BLaER1 treated with 17β-estradiol and CSF1 and Interleukin-3, amounts not matched to agents 10 nM and 100 nM (cell line): ENCODE results near the gene OPHN1.
"Not testable (repeated sequence)": the region's sequence is repeated elsewhere in the genome, so short reads cannot be mapped to it uniquely, and the experiment has no call there.

Source experiments
- H3K27ac ChIP-seq, 11 experiments: shearing (Covaris generic); formaldehyde crosslinking; 2 replicates each; pipeline ENCODE4 v1.8.1; 2022
- H3K27me3 ChIP-seq, 11 experiments: shearing (Covaris generic); formaldehyde crosslinking; 2 replicates each; pipeline ENCODE4 v1.8.1; 2022
- H3K36me3 ChIP-seq, 11 experiments: shearing (Covaris generic); formaldehyde crosslinking; 2 replicates each; pipeline ENCODE4 v1.8.1; 2022
- H3K4me1 ChIP-seq, 10 experiments: shearing (Covaris generic); formaldehyde crosslinking; 2 replicates each; pipeline ENCODE4 v1.8.1; 2022
- H3K4me2 ChIP-seq, 11 experiments: shearing (Covaris generic); formaldehyde crosslinking; 2 replicates each; pipeline ENCODE4 v1.8.1; 2022
- H3K4me3 ChIP-seq, 10 experiments: shearing (Covaris generic); formaldehyde crosslinking; 2 replicates each; pipeline ENCODE4 v1.8.1; 2022
- H3K9ac ChIP-seq, 11 experiments: shearing (Covaris generic); formaldehyde crosslinking; 2 replicates each; pipeline ENCODE4 v1.8.1; 2022
- H3K9me3 ChIP-seq, 11 experiments: shearing (Covaris generic); formaldehyde crosslinking; replicated peaks in 1 of 11; 2 replicates each; pipeline ENCODE4 v1.8.1; 2022
- H4K20me1 ChIP-seq, 11 experiments: shearing (Covaris generic); formaldehyde crosslinking; 2 replicates each; pipeline ENCODE4 v1.8.1; 2022
- Cebpa-rat ChIP-seq, 11 experiments: shearing (Covaris generic); IDR thresholded peaks; 2 replicates each; pipeline ENCODE4 v1.8.1; 2022

Gene OPHN1

GRCh38 chrX:68086709-68087108 lies 346.6 kb downstream of the OPHN1 start:
- Histone ChIP-seq H3K27me3 (peaks cover 0 to 7% (median 0%) of the 10 kb centered on the region in 11 experiments; a peak in 1 of 22 replicates), H3K4me2 (peak overlapping the region in 1 of 11 experiments; percentile 58; a peak in 2 of 22 replicates), H3K9ac (no peak overlapping the region), H4K20me1 (no peaks in the 10 kb centered on the region), H3K36me3 (0 out of 22 replicates have a peak, but pooled peaks cover 0 to 4% (median 0%) of the 10 kb centered on the region in 11 experiments), H3K27ac (no peak overlapping the region), H3K9me3 (peaks cover 7 to 18% (median 11%) of the 10 kb centered on the region in 11 experiments), H3K4me3 (no peak overlapping the region), H3K4me1 (peaks cover 0 to 52% (median 20%) of the 10 kb centered on the region in 10 experiments; a peak in 12 of 20 replicates)
- no peak for TF ChIP-seq Cebpa-rat (IDR thresholded peaks at IDR 0.05)

DNA sequence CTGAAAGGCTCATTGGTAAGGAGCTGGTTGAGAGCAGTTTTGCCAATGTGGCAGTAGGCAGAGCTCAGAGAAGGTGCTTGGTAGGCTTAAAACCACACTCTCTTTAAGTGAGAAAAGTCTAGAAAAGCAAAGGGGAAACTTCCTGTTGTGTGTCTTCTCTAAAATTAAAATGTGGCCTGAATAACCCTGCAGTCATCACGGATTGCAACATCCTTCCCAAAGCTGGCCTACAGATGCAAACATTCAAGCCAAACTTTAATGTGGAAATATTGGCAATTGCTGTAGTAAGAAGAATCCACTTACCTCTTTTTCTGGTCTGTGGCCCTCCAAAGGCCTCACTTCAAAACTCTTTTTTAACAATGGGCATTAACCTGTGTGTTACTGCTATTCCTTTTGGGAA lies 348.5 kb downstream of the OPHN1 start:
- Histone ChIP-seq H3K4me2 (peak overlapping the region in 8 of 11 experiments; percentile 28 to 77 (median 62); a peak in 14 of 22 replicates), H3K9me3 (peaks cover 7 to 21% (median 12%) of the 10 kb centered on the region in 11 experiments), H3K9ac (peak overlapping the region in 2 of 11 experiments; percentile 13 to 39; a peak in 2 of 22 replicates), H3K4me3 (no peak overlapping the region), H4K20me1 (no peaks in the 10 kb centered on the region), H3K27ac (peak overlapping the region in 8 of 11 experiments; percentile 8 to 76 (median 60); a peak in 12 of 22 replicates), H3K27me3 (no peaks in the 10 kb centered on the region; a peak in 1 of 22 replicates), H3K36me3 (0 out of 22 replicates have a peak, but pooled peaks cover 0 to 4% (median 0%) of the 10 kb centered on the region in 11 experiments), H3K4me1 (peaks cover 0 to 44% (median 16%) of the 10 kb centered on the region in 10 experiments; a peak in 12 of 20 replicates)
- peak in 6 of 11 experiments; percentile 35 to 93 (median 64); a peak in 7 of 22 replicates for TF ChIP-seq Cebpa-rat (IDR thresholded peaks at IDR 0.05)

- H3K36me3 ChIP-seq = 0 out of 22 replicates have a peak, but pooled peaks cover 0 to 4% (median 0%) of the 10 kb centered on the region in 11 experiments
- H3K27me3 ChIP-seq = no peaks in the 10 kb centered on the region; a peak in 1 of 22 replicates
- TF ChIP-seq Cebpa-rat (IDR thresholded peaks at IDR 0.05) = no peak
- H3K9me3 ChIP-seq = peaks cover 7 to 23% (median 12%) of the 10 kb centered on the region in 11 experiments
- peaks cover 0 to 39% (median 17%) of the 10 kb centered on the region in 10 experiments; a peak in 12 of 20 replicates for H3K4me1 ChIP-seq
- peak overlapping the region in 4 of 11 experiments; percentile 3 to 41 (median 26); a peak in 6 of 22 replicates for H3K4me2 ChIP-seq
- H4K20me1 ChIP-seq = no peaks in the 10 kb centered on the region
- H3K27ac ChIP-seq = peak overlapping the region in 2 of 11 experiments; percentile 4 to 7; a peak in 2 of 22 replicates
- H3K9ac ChIP-seq = no peak overlapping the region
- H3K4me3 ChIP-seq = no peak overlapping the region
Measured at GRCh38 chrX:68083510-68083909, 349.8 kb downstream of the OPHN1 start.

DNA sequence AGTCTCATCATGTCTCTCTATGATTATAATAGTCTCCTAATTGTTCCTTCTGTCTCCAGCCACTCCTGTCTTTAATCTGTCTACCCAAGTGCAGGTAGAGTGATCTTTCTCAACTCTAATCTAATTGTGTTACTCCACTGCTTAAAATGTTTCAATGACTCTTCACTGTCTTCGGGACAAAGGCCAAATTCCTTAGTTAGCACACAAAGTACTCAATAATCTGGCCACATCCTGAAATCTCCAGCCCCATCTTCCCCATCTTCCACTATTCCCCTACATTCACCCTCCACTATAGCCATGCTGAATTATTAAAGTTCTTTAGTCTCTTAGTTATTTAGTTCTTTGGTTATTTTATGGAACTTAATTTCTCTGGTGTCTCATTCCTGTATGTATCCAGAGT lies 353.3 kb downstream of the OPHN1 start:
- Histone ChIP-seq H4K20me1 (no peaks in the 10 kb centered on the region), H3K9ac (no peak overlapping the region), H3K27ac (no peak overlapping the region), H3K4me3 (no peak overlapping the region), H3K4me1 (peaks cover 0 to 18% (median 11%) of the 10 kb centered on the region in 10 experiments; a peak in 12 of 20 replicates), H3K4me2 (no peak overlapping the region), H3K27me3 (no peaks in the 10 kb centered on the region), H3K9me3 (peaks cover 7 to 49% (median 18%) of the 10 kb centered on the region in 11 experiments), H3K36me3 (0 out of 22 replicates have a peak, but pooled peaks cover 0 to 4% (median 0%) of the 10 kb centered on the region in 11 experiments)
- no peak for TF ChIP-seq Cebpa-rat (IDR thresholded peaks at IDR 0.05)

GRCh38 chrX:68078801-68079200 lies 354.5 kb downstream of the OPHN1 start:
- not testable (repeated sequence) for H3K4me3 ChIP-seq, H3K36me3 ChIP-seq, H3K27ac ChIP-seq, H4K20me1 ChIP-seq, H3K27me3 ChIP-seq, H3K9ac ChIP-seq, H3K4me2 ChIP-seq, H3K4me1 ChIP-seq
- peaks cover 7 to 49% (median 18%) of the 10 kb centered on the region in 11 experiments for H3K9me3 ChIP-seq

- Histone ChIP-seq H4K20me1 (no peaks in the 10 kb centered on the region), H3K4me3 (no peak overlapping the region), H3K36me3 (0 out of 22 replicates have a peak, but pooled peaks cover 0 to 1% (median 0%) of the 10 kb centered on the region in 11 experiments), H3K4me1 (0 out of 20 replicates have a peak, but pooled peaks cover 0 to 3% (median 0%) of the 10 kb centered on the region in 10 experiments), H3K9ac (no peak overlapping the region), H3K27ac (no peak overlapping the region), H3K27me3 (no peaks in the 10 kb centered on the region; a peak in 1 of 22 replicates), H3K9me3 (peaks cover 2 to 44% (median 8%) of the 10 kb centered on the region in 11 experiments), H3K4me2 (no peak overlapping the region)
- no peak for TF ChIP-seq Cebpa-rat (IDR thresholded peaks at IDR 0.05)
Measured at GRCh38 chrX:68077378-68077777, 355.9 kb downstream of the OPHN1 start.

GRCh38 chrX:68072041-68072440 lies 361.3 kb downstream of the OPHN1 start:
- Histone ChIP-seq H3K27ac (no peak overlapping the region), H3K9ac (no peak overlapping the region), H4K20me1 (no peaks in the 10 kb centered on the region), H3K4me2 (no peak overlapping the region), H3K9me3 (peaks cover 0 to 11% (median 0%) of the 10 kb centered on the region in 11 experiments; a peak in 4 of 22 replicates), H3K36me3 (no peaks in the 10 kb centered on the region; a peak in 1 of 22 replicates), H3K4me1 (no peaks in the 10 kb centered on the region), H3K4me3 (no peak overlapping the region), H3K27me3 (no peaks in the 10 kb centered on the region; a peak in 2 of 22 replicates)
- no peak for TF ChIP-seq Cebpa-rat (IDR thresholded peaks at IDR 0.05)

DNA sequence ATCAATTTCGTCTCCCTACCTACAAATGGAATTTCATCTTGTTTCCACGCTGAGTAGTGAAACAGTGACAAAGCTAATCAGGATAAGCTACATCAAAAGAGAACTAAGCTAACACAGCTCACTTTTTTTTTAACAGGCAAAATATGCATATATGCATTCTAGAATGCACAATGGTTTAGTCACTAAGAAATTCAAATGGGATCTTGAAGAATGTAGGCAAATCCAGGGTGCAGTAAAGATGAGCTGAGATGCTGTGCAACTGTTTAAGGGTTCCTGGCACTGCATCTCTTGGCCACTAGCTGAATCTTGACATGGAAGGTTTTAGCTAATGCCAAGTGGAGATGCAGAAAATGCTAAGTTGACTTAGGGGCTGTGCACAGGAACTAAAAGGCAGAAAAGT lies 363.2 kb downstream of the OPHN1 start:
- not testable (repeated sequence) for H3K4me3 ChIP-seq, H3K27ac ChIP-seq, H4K20me1 ChIP-seq, H3K36me3 ChIP-seq, H3K9me3 ChIP-seq, H3K9ac ChIP-seq, H3K27me3 ChIP-seq, H3K4me1 ChIP-seq, H3K4me2 ChIP-seq

DNA sequence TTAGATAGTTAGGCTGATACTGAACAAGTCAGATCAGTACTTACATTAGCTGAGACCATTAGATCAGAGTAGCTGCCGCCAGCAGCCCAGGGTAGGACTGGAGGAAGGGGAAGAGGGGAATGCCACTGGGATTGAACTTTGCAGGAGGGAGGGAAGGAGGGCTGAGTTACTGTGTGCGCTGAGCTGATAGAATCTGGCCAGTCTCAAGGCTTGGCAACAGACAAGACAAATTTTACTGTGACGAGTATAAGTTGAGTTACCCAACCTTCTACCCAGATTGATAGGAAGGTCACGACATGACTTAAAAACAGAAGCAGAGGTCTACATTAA lies 372.1 kb downstream of the OPHN1 start:
- Histone ChIP-seq H3K4me3 (no peak overlapping the region), H3K9ac (no peak overlapping the region), H3K9me3 (peaks cover 0 to 4% (median 0%) of the 10 kb centered on the region in 11 experiments; a peak in 1 of 22 replicates), H3K36me3 (no peaks in the 10 kb centered on the region), H3K27me3 (no peaks in the 10 kb centered on the region), H3K4me1 (peaks cover 0 to 6% (median 0%) of the 10 kb centered on the region in 10 experiments; a peak in 4 of 20 replicates), H4K20me1 (no peaks in the 10 kb centered on the region), H3K4me2 (no peak overlapping the region), H3K27ac (no peak overlapping the region)
- no peak for TF ChIP-seq Cebpa-rat (IDR thresholded peaks at IDR 0.05)
